Endothelial cell of umbilical vein (primary cell): ENCODE measurements around the gene PRRC1. TPM values are rescaled to one million over a fixed set of nuclear protein-coding genes. Genes with fewer than 3 reads are reported as not detected.

Experiments used
- BruUV-seq: library from RNA; stranded (reverse); fragments of 400-500 nt; replicated peaks from 2 replicates; lab custom pipeline; 2021; lab: Mats Ljungman, UMichigan
- CTCF ChIA-PET: fragments of 300-600, 350-600 bp; sonication (Branson Sonifier 250); formaldehyde crosslinking; loops from one replicate; lab custom pipeline; 2021; ENCODE audit warnings: antibody characterized with exemption, inconsistent platforms; lab: Charles Lee
- POLR2A ChIA-PET: fragments of 300-600, 350-600 bp; sonication (Branson Sonifier 250); formaldehyde crosslinking; loops from one replicate; lab custom pipeline; 2021; ENCODE audit warnings: antibody characterized with exemption, inconsistent platforms; lab: Charles Lee
- DNase-seq: peaks from one replicate; pipeline ENCODE4 v3.0.0-alpha.2; 2011; ENCODE audit warnings: low read depth, low spot score
- FAIRE-seq: peaks from 2 replicates; lab custom pipeline; 2011; peaks lifted over from hg19 to GRCh38; lab: Jason Lieb, UNC
- H2AFZ ChIP-seq: 2 replicates; pipeline ENCODE4 v1.6.0; 2012; ENCODE audit warnings: low read depth, low read length, control low read depth, inconsistent platforms
- H3K27ac ChIP-seq: 2 replicates; pipeline ENCODE4 v1.5.1; 2011; ENCODE audit warnings: low read depth, mild to moderate bottlenecking, control low read depth, low read length, moderate library complexity; ENCODE audit not compliant: insufficient read depth
- H3K27me3 ChIP-seq, 2 experiments: 2 replicates each; pipeline versions ENCODE4 v1.6.0 to v1.6.1; 2011; ENCODE audit warnings: low read length in 2 of 2, mixed read lengths in 1 of 2; ENCODE audit not compliant: control insufficient read depth in 2 of 2, insufficient read depth in 2 of 2
- H3K36me3 ChIP-seq, 2 experiments: 2 replicates in 1 of 2; 3 replicates in 1 of 2; pipeline ENCODE4 v1.5.1; 2011; ENCODE audit warnings: low read length in 2 of 2, mild to moderate bottlenecking in 1 of 2, moderate library complexity in 1 of 2; ENCODE audit not compliant: control insufficient read depth in 2 of 2, insufficient read depth in 2 of 2; ENCODE audit errors: extremely low read depth in 1 of 2
- H3K4me1 ChIP-seq: 3 replicates; pipeline ENCODE4 v1.5.1; 2011; ENCODE audit warnings: mild to moderate bottlenecking, low read length; ENCODE audit not compliant: control insufficient read depth, insufficient read depth; ENCODE audit errors: extremely low read depth
- H3K4me2 ChIP-seq: 2 replicates; pipeline ENCODE4 v1.6.1; 2011; ENCODE audit warnings: low read length, control low read depth, mixed read lengths; ENCODE audit not compliant: insufficient read depth
- H3K4me3 ChIP-seq, 3 experiments: fragments of 200-600 bp in 1 of 3; sonication (generic), shearing (Covaris generic) in 1 of 3; replicated peaks in 1 of 3; 2 replicates each; pipeline ENCODE4 v1.5.1; 2011 to 2016; ENCODE audit warnings: control low read depth in 3 of 3, low read length in 3 of 3, mild to moderate bottlenecking in 2 of 3, inconsistent platforms in 1 of 3, low read depth in 1 of 3, moderate library complexity in 1 of 3; ENCODE audit not compliant: insufficient read depth in 1 of 3
- H3K79me2 ChIP-seq: 2 replicates; pipeline ENCODE4 v1.6.0; 2012; ENCODE audit warnings: low read length, inconsistent platforms; ENCODE audit not compliant: control insufficient read depth, insufficient read depth
- H3K9ac ChIP-seq: replicated peaks from 2 replicates; pipeline ENCODE3; 2011; ENCODE audit warnings: low read length, control low read depth; ENCODE audit not compliant: insufficient read depth; ENCODE audit errors: extremely low read depth
- H3K9me1 ChIP-seq: replicated peaks from 3 replicates; pipeline ENCODE4 v1.6.0; 2011; ENCODE audit warnings: mild to moderate bottlenecking, low read length; ENCODE audit not compliant: control insufficient read depth, insufficient read depth; ENCODE audit errors: extremely low read depth
- H3K9me3 ChIP-seq: replicated peaks from 2 replicates; pipeline ENCODE4 v1.5.1; 2012; ENCODE audit warnings: low read length, inconsistent platforms; ENCODE audit not compliant: control insufficient read depth, insufficient read depth
- H4K20me1 ChIP-seq: replicated peaks from 2 replicates; pipeline ENCODE3; 2011; ENCODE audit warnings: mild to moderate bottlenecking, low read length; ENCODE audit not compliant: control insufficient read depth, insufficient read depth; ENCODE audit errors: extremely low read depth
- EZH2 ChIP-seq: IDR thresholded peaks from 2 replicates; pipeline ENCODE4 v1.6.1; 2012; ENCODE audit warnings: borderline replicate concordance, low read depth, mild to moderate bottlenecking, moderate library complexity, low read length, inconsistent platforms; ENCODE audit not compliant: severe bottlenecking
- FOS ChIP-seq: IDR thresholded peaks from 2 replicates; pipeline ENCODE4 v1.6.1; 2011; ENCODE audit warnings: mild to moderate bottlenecking, low read length, moderate library complexity, borderline replicate concordance; ENCODE audit not compliant: insufficient read depth
- GATA2 ChIP-seq: IDR thresholded peaks from 2 replicates; pipeline ENCODE4 v1.7.0; 2011; ENCODE audit warnings: low read depth, mild to moderate bottlenecking, moderate library complexity, mixed read lengths, low read length; ENCODE audit not compliant: insufficient read length, insufficient read depth
- JUN ChIP-seq: IDR thresholded peaks from 2 replicates; pipeline ENCODE4 v1.6.1; 2011; ENCODE audit warnings: borderline replicate concordance, low read depth; ENCODE audit not compliant: insufficient read length, insufficient read depth
- MYC ChIP-seq: IDR thresholded peaks from one replicate; pipeline ENCODE4 v1.6.1; 2011; ENCODE audit warnings: mild to moderate bottlenecking, low read depth, low read length
- POLR2A ChIP-seq: IDR thresholded peaks from 2 replicates; pipeline ENCODE4 v1.6.1; 2012; ENCODE audit warnings: low read depth, mild to moderate bottlenecking, control low read depth, low read length
- POLR2AphosphoS5 ChIP-seq: IDR thresholded peaks from 2 replicates; pipeline ENCODE4 v1.6.1; 2012; ENCODE audit warnings: low read depth, mild to moderate bottlenecking, control low read depth, low read length, moderate library complexity; ENCODE audit not compliant: insufficient read depth
- dilution Hi-C: fragments of 300-500 bp; cut with MboI; formaldehyde crosslinking; loops from one replicate; pipeline ENCODE4 v1.15.0; 2019; ENCODE audit warnings: low sequenced_read_pairs; ENCODE audit not compliant: extremely low pct_ligation_motif_present
- intact Hi-C: fragments of 100-400 bp; cut with micrococcal nuclease; formaldehyde crosslinking; loops from one replicate; pipeline ENCODE4 v1.10.0; 2022
- polyA plus RNA-seq, 4 experiments: library from polyadenylated mRNA; depleted of rRNA in 3 of 4; stranded (reverse) in 3 of 4; unstranded in 1 of 4; fragments of >200 nt; gene quantifications; 2 replicates each; pipeline versions ENCODE4 v1.2.1 to v1.2.3, GENCODE V29; 2011 to 2012; ENCODE audit warnings: missing spikeins in 1 of 4
- total RNA-seq: library from RNA; stranded (reverse); gene quantifications from 2 replicates; pipeline ENCODE4 v1.2.3, GENCODE V29; 2021
- TF ChIP-seq, protein P1 (sequence below), 2 donors: IDR thresholded peaks; 1 replicate in 1 of 2; 2 replicates in 1 of 2; pipeline ENCODE4 v1.5.1; 2011; ENCODE audit warnings: low read length in 2 of 2, mild to moderate bottlenecking in 2 of 2, moderate library complexity in 2 of 2, control low read depth in 1 of 2, inconsistent platforms in 1 of 2, low read depth in 1 of 2; ENCODE audit not compliant: insufficient read depth in 1 of 2; ENCODE audit errors: extremely low read depth in 1 of 2
- TF ChIP-seq, protein P2 (sequence below): IDR thresholded peaks from 2 replicates; pipeline ENCODE4 v1.6.1; 2011; ENCODE audit not compliant: insufficient read depth, insufficient read length

The PRRC1 gene
- total and polyA plus RNA-seq, 2 donors (not counting 3 experiments of a cell fraction or from before 2014, with no cell fraction given), result 64.4 to 77.6 TPM

DNA sequence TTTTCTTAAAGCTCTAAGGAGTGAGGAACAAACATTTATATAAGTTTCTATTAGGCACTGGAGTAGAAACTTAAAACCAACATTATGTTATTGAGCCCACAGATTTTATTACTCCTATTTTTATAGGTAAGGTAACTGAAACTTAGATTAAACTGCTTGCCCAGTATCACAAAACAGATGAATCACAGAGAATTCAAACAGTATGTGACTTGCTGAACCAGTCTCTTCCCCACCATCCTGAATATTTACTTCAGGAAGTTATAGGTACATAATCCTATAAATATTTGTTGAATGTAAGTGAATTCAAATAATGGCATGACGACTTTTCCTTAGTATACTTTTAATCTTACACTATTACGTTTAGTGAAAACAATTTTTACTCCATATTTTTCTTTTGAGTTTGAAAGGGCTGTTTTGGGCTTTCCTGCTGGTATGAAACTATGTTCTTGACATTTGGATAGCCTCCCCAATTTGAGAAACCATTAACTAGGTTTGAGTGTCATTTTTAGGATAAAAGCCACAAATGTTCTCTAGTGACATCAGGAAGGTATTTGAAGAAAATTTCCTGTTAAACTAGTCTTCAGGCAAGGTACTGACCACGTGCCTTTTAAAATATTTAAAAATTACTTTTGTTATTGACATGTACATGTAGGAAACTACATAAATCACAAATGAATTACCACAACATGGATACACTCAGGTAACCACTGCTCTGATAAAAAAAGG lies 39.3 kb downstream of the PRRC1 start:
- H3K27me3 ChIP-seq, result no peaks in the 10 kb centered on the region
- H3K4me1 ChIP-seq, result no peaks in the 10 kb centered on the region
- H3K4me2 ChIP-seq, result no peak overlapping the region
- intact Hi-C loops, result no loop called here
- DNase-seq, result no peak
- no peak overlapping the region for H3K27ac ChIP-seq
- H3K9ac ChIP-seq, result no peak overlapping the region
- no peak for FAIRE-seq
- ChIA-PET CTCF (no interaction called here), POLR2A (no interaction called here)
- no peak overlapping the region for H3K4me3 ChIP-seq
- BruUV-seq, result no TSS peak
- H2AFZ ChIP-seq, result no peak overlapping the region
- H4K20me1 ChIP-seq, result peaks cover 2% of the 10 kb centered on the region
- peaks cover 5 to 9% of the 10 kb centered on the region in 2 experiments for H3K36me3 ChIP-seq
- no peaks in the 10 kb centered on the region for H3K9me1 ChIP-seq
- H3K79me2 ChIP-seq, result no peaks in the 10 kb centered on the region
- dilution Hi-C loops, result no loop called here
- H3K9me3 ChIP-seq, result no peaks in the 10 kb centered on the region
- TF ChIP-seq GATA2 (no peak), POLR2A (no peak), JUN (no peak), FOS (no peak), POLR2AphosphoS5 (no peak), MYC (no peak)

DNA sequence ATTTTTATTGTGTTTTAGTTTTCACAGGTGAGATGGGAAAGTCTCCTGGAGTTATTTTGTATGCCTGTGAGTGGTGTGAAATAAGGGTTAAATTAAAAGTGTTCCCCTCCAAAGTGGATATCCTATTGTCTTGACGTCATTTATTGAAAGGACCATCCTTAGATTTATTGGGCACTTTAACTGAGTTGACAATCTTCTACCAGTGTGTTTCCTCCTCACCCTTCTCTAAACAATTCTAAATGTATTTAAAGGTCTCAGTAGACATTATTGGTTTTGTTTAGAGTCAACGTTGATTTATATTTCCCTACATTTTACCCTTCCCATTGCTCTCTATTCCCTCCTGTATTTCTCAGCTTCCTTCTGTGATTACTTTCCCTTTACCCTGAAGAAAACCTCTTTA lies 40.8 kb downstream of the PRRC1 start:
- H3K9ac ChIP-seq, result no peak overlapping the region
- TF ChIP-seq POLR2A (no peak), FOS (no peak), GATA2 (no peak), EZH2 (no peak), POLR2AphosphoS5 (no peak), JUN (no peak)
- TF ChIP-seq, protein P1, sequence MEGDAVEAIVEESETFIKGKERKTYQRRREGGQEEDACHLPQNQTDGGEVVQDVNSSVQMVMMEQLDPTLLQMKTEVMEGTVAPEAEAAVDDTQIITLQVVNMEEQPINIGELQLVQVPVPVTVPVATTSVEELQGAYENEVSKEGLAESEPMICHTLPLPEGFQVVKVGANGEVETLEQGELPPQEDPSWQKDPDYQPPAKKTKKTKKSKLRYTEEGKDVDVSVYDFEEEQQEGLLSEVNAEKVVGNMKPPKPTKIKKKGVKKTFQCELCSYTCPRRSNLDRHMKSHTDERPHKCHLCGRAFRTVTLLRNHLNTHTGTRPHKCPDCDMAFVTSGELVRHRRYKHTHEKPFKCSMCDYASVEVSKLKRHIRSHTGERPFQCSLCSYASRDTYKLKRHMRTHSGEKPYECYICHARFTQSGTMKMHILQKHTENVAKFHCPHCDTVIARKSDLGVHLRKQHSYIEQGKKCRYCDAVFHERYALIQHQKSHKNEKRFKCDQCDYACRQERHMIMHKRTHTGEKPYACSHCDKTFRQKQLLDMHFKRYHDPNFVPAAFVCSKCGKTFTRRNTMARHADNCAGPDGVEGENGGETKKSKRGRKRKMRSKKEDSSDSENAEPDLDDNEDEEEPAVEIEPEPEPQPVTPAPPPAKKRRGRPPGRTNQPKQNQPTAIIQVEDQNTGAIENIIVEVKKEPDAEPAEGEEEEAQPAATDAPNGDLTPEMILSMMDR (IDR thresholded peaks at IDR 0.05; ENCODE audit: extremely low read depth in 1 of 2, insufficient read depth in 1 of 2, low read depth in 1 of 2, low read length in 2 of 2), result no peak
- TF ChIP-seq, protein P2, sequence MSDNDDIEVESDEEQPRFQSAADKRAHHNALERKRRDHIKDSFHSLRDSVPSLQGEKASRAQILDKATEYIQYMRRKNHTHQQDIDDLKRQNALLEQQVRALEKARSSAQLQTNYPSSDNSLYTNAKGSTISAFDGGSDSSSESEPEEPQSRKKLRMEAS, result no peak
- DNase-seq (no peak), FAIRE-seq (no peak)
- BruUV-seq, result no TSS peak
- intact Hi-C loops (no loop called here), dilution Hi-C loops (no loop called here)
- H3K9me1 ChIP-seq, result no peaks in the 10 kb centered on the region
- ChIA-PET POLR2A (no interaction called here), CTCF (no interaction called here)
- no peak overlapping the region for H3K4me2 ChIP-seq
- H4K20me1 ChIP-seq, result peaks cover 2% of the 10 kb centered on the region
- no peak overlapping the region for H3K4me3 ChIP-seq
- peaks cover 3 to 4% of the 10 kb centered on the region in 2 experiments for H3K36me3 ChIP-seq
- no peaks in the 10 kb centered on the region for H3K9me3 ChIP-seq
- no peaks in the 10 kb centered on the region for H3K79me2 ChIP-seq
- no peaks in the 10 kb centered on the region for H3K4me1 ChIP-seq
- H2AFZ ChIP-seq, result no peak overlapping the region
- H3K27ac ChIP-seq, result no peak overlapping the region
- H3K27me3 ChIP-seq, result no peaks in the 10 kb centered on the region
